ENCODE results near the gene MAP1LC3A. TPM values are rescaled to one million over a fixed set of nuclear protein-coding genes. Genes with fewer than 3 reads are reported as not detected.

The MAP1LC3A gene
- total RNA-seq, 1 donor from 2014 or later: 30.7 TPM

DNA sequence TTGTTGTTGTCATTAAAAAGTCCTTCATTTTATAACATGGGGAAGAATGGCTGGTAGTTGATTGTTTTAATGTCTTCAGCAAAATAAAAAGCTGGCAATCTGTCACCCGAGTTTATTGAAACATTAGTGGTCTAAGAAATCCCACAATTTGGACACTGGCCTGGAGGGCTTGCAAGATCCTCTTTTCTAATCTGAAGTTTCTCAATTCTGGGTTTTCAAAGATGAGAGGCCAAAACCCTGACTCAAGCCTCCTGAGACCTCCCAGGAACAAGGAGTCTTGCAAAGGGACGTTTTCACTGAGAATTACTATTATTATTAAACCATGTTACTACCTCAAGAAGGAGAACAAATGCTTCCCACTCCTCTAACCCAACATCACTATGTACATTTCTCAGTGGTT, 19.5 kb downstream of the MAP1LC3A start:
- DNase-seq: no peak

GRCh38 chr20:34578521-34578920, 20.0 kb downstream of the MAP1LC3A start:
- no peak for DNase-seq

- peak; percentile 83 for DNase-seq
Observed at GRCh38 chr20:34579191-34579978, 20.9 kb downstream of the MAP1LC3A start.

GRCh38 chr20:34579979-34580940, 21.7 kb downstream of the MAP1LC3A start:
- DNase-seq: no peak

DNA sequence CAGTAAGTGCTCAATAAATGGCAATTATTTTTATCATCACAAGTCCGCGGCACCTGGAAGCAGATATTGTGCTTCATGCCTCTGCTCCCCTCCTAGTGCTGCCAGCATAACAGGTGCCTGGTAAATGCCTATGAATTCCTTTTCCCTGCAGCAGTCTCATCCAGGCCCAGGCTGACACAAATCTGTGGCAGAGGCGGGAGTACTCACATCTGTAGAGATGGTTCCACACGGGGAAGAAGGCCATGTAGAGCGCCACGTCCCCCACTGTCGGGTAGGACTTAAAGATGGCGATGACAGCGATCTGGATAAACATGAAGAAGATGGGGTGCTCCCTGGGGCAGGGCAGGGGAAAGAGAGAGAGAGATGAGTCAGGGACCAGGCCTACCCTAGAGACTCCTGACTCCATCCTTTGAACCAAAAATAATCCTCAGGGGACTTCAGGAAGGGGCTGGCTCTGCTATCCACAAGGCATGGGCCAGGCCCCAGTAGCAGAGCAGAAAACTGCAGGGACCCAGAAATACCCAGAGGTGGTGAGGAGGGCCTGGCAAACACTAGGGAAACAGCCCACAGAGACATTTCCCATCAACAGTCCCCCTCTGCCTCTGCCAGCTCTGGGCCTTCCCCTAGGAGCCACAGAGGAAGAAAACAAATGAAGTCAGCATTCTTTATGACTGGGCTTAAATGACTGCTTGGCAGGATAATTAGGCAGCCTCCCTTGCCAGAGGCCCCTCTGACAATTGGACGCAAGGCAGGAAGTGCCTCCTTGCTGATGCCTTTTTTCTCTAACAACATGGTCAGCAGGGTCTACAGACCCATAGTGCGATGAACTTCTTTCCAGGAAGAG, 23.0 kb downstream of the MAP1LC3A start:
- no peak for DNase-seq

DNA sequence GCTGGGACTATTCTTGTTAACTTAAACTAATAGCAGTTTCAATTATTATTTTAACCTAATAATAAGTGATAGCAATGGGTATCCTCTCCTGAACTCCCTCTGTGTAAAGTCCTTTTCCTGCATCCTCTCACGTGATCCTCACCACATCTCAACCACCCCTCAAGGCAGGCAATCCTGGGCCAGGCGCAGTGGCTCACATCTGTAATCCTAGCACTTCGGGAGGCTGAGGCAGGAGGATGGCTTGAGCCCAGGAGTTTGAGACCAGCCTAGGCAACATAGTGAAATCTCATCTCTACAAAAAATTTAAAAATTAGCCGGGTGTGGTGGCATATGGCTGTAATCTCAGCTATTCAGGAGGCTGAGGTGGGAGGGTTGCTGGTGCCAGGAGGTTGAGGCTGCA, 23.7 kb downstream of the MAP1LC3A start:
- DNase-seq: no peak

DNA sequence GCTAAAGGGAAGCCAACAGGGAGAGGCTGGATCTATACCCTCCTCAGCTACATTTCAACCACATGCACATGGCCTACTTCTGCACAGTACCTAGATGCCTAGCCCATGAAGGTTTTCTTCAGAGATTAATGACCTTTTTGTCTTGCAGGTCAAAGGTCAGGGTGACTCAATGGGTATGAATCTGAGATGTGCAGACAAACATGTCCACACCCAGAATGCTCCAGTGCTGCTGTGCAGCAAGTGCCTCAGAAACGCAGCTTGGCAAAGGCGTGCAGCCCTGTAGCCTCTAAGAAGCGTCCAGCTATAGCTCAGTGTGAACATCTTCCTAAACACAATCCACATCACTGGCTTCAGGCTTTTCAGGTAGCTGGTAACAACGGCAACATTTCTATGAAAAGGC, 24.4 kb downstream of the MAP1LC3A start:
- no peak for DNase-seq

DNA sequence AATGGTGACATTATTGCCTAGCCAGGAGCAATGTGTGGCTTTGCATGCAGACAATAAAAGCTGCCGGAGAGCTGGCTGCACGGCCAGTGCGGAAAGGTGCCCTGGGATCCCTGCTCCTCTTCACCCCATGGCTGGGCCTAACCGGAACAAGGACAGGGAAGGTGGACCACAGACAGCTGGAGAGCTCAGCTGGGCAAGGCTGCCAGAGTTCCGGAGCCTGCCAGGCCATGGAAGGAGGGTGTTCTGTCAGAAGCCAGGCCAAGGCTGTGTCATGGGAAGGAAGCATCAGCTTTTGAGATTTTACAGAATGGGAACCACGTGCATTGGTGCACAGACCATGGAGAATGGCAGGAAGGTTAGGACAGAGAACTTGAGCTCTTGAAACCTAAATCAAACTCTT, 25.0 kb downstream of the MAP1LC3A start:
- no peak for DNase-seq

GRCh38 chr20:34585019-34585418, 26.5 kb downstream of the MAP1LC3A start:
- DNase-seq: no peak

- no peak for DNase-seq
Observed at GRCh38 chr20:34586488-34587163, 28.1 kb downstream of the MAP1LC3A start.

DNA sequence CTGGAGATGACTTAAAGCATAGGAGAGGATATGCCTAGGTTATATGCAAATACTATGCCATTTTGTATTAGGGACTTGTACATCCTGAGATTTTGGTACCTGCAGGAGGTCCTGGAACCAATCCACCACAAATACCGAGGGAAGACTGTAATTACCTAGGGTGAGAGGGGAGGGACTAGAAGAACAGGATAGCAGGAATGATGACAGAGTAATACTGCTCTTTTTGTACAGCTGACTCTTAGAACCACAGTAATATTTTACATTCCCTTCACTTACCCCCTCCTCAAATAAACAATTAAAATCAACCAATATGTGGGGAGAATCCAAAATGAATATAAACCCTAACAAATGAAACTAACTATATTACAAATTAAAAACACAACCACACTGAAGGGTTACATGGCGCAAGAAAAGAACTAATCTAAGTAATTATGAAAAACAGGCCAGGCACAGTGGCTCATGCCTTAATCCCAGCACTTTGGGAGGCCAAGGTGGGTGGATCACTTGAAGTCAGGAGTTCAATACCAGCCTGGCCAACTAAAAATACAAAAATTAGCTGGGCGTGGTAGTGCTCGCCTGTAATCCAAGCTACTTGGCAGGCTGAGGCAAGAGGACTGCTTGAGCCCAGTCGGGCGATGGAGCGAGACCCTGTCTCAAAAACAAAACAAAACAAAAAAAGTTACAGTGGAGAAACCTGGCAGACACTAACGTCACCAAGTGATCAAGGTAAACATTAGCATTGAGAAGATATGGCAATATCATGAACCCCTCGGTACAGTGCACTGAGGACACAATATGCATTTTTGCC, 37.1 kb downstream of the MAP1LC3A start:
- no peak for DNase-seq

- no peak for DNase-seq
Observed at GRCh38 chr20:34600892-34601653, 42.6 kb downstream of the MAP1LC3A start.

- no peak for DNase-seq
Observed at GRCh38 chr20:34604980-34605788, 46.7 kb downstream of the MAP1LC3A start.

DNA sequence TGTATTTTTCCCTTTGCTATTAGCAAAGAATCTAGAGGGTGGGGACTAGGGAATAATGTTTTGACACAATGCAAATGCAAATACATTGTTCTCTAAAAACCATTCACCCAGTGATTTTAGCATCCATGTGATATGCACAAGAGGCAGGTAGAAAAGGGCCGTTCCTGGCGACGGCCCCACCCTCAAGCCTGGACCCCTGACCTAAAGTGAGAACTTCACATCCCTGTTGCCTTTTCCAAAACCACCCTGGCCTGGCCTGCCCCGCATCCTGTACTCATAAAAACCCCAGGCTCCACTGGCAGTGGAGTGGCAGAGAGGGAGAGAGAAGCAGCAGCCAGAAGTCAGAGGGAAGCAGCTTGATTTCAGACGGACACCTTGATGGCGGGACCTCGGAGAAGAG, 48.5 kb downstream of the MAP1LC3A start:
- no peak for DNase-seq

Small RNA genes lying within 50 kb of the gene (small RNA-seq; reads per million reads assigned to genes)
- not detected for gene RF00019

Other genes with a start within 250 kb of the MAP1LC3A start
- 110 TPM for gene ITCH, start 195.4 kb upstream of the MAP1LC3A start, total RNA-seq
- gene DYNLRB1, start 42.3 kb upstream of the MAP1LC3A start, total RNA-seq: 33.5 TPM
- gene PIGU, start 118.4 kb downstream of the MAP1LC3A start, total RNA-seq: 14.8 TPM
- 3.9 TPM for gene TP53INP2, start 145.6 kb downstream of the MAP1LC3A start, total RNA-seq